ENCODE data around the gene SCRN2.

SCRN2 gene

DNA sequence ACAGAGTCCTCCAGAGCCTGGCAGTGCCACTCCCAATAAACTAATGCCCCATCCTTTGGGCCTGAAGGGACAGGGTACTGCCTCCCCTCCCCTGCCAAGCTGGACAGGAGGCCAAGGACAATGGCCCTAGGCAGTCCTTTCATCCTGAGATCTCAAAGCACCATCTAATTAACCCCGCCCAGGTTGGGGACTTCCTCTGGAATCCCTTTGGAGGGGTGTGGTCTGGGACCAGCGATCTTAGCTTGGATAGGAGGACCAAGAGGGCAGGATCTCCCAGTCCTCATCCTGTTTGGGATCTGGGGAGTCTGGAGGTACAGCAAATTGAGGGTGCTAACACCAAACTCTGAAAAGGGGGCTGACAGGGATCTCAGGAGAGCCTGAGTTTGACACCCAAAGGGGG is 28.0 kb upstream of the SCRN2 start:
- Histone ChIP-seq H3K36me3 (ENCODE audit: control insufficient read depth, insufficient read depth, low read length) (no peaks in the 10 kb centered on the region), H3K4me3 (ENCODE audit: low read depth, low read length) (no peak overlapping the region), H3K9me3 (ENCODE audit: control insufficient read depth, insufficient read depth, low read depth, low read length) (no peaks in the 10 kb centered on the region), H3K4me1 (ENCODE audit: control insufficient read depth, insufficient read depth, low read length) (peaks cover 39% of the 10 kb centered on the region), H3K27me3 (ENCODE audit: control insufficient read depth, insufficient read depth, low read length) (peaks cover 49% of the 10 kb centered on the region), H3K27ac (ENCODE audit: low read depth, low read length) (no peak overlapping the region), H3K9ac (ENCODE audit: low read length) (no peak overlapping the region)

DNA sequence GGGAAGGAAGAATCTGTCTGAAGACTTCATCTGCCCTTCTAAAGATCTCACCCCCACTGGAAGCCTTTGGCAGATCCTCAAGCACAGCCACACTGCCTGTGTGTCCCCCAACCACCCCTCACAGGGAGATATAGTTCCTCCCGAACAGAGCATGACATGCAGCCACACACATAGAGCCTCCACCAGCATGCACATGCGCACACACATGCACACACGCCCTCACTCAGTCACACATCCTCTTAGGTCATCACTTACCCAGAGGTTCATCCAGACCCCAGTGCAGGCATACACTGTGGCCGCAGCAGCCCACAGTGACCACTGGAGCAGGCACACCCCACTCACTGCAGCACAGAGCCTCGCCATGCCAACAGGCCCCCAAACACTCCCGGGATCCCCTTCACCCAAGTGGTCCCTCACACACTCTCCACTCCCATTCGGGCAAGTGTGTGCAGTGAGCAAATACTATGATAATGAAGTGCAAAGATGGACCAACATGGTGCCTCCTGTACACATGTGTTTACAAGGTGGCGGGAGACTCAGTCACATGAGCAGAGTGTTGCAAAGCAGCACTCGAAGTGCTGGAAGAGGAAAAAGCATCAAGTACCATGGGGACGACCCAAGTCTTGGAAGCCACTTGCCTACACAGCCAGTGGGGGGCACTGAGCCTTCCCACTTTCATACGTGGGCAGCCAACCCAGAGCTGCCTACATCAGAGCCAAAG is 26.9 kb upstream of the SCRN2 start:
- Histone ChIP-seq H3K9ac (ENCODE audit: low read length) (no peak overlapping the region), H3K4me1 (ENCODE audit: control insufficient read depth, insufficient read depth, low read length) (peaks cover 31% of the 10 kb centered on the region), H3K27me3 (ENCODE audit: control insufficient read depth, insufficient read depth, low read length) (peaks cover 49% of the 10 kb centered on the region), H3K9me3 (ENCODE audit: control insufficient read depth, insufficient read depth, low read depth, low read length) (no peaks in the 10 kb centered on the region), H3K4me3 (ENCODE audit: low read depth, low read length) (no peak overlapping the region), H3K36me3 (ENCODE audit: control insufficient read depth, insufficient read depth, low read length) (no peaks in the 10 kb centered on the region), H3K27ac (ENCODE audit: low read depth, low read length) (no peak overlapping the region)

DNA sequence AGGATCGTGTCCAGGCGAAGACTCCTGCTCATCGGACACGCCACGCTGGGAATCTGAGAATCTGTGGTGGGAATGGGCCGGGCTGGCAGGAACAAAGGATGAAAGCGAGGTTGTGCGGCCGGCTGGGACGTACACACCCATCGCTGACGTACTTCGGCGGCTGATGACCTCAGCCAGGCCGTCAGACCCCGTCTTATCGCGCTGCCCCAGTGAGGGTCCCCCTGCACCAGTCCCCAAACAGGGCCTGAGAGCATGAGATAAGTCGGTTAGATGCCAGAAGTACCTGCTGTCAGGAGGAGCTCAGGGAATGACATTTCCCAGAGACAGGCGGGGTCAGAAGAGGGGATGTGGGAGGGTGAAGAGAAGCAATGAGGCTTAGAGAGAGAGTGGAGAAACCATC is 25.9 kb upstream of the SCRN2 start:
- Histone ChIP-seq H3K27me3 (ENCODE audit: control insufficient read depth, insufficient read depth, low read length) (peaks cover 46% of the 10 kb centered on the region), H3K9me3 (ENCODE audit: control insufficient read depth, insufficient read depth, low read depth, low read length) (no peaks in the 10 kb centered on the region), H3K36me3 (ENCODE audit: control insufficient read depth, insufficient read depth, low read length) (no peaks in the 10 kb centered on the region), H3K27ac (ENCODE audit: low read depth, low read length) (no peak overlapping the region), H3K4me3 (ENCODE audit: low read depth, low read length) (no peak overlapping the region), H3K4me1 (ENCODE audit: control insufficient read depth, insufficient read depth, low read length) (peaks cover 28% of the 10 kb centered on the region), H3K9ac (ENCODE audit: low read length) (no peak overlapping the region)

DNA sequence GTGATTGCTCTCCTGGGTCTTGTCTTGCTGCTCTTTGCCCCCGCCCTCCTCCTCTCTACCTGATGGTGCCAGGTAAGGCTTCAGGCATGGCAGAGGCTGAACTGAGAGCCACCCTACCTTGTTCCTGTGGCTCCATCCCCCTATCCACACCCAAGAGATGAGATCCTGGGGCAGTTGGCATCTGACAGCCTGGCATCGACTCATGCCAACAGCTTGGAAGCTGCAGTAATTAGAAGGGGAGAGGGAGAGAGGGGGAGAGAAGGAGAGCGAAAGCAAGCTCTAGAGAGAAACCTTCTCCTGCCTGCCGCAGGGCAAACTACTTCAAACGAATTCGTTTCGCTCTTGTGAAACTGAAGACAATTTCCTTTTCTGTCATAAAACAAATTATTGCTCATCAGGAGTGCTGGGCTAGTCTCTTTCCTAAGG is 23.7 kb upstream of the SCRN2 start:
- Histone ChIP-seq H3K36me3 (ENCODE audit: control insufficient read depth, insufficient read depth, low read length) (no peaks in the 10 kb centered on the region), H3K27ac (ENCODE audit: low read depth, low read length) (no peak overlapping the region), H3K9me3 (ENCODE audit: control insufficient read depth, insufficient read depth, low read depth, low read length) (no peaks in the 10 kb centered on the region), H3K9ac (ENCODE audit: low read length) (no peak overlapping the region), H3K4me3 (ENCODE audit: low read depth, low read length) (no peak overlapping the region), H3K4me1 (ENCODE audit: control insufficient read depth, insufficient read depth, low read length) (peaks cover 18% of the 10 kb centered on the region), H3K27me3 (ENCODE audit: control insufficient read depth, insufficient read depth, low read length) (peaks cover 31% of the 10 kb centered on the region)

DNA sequence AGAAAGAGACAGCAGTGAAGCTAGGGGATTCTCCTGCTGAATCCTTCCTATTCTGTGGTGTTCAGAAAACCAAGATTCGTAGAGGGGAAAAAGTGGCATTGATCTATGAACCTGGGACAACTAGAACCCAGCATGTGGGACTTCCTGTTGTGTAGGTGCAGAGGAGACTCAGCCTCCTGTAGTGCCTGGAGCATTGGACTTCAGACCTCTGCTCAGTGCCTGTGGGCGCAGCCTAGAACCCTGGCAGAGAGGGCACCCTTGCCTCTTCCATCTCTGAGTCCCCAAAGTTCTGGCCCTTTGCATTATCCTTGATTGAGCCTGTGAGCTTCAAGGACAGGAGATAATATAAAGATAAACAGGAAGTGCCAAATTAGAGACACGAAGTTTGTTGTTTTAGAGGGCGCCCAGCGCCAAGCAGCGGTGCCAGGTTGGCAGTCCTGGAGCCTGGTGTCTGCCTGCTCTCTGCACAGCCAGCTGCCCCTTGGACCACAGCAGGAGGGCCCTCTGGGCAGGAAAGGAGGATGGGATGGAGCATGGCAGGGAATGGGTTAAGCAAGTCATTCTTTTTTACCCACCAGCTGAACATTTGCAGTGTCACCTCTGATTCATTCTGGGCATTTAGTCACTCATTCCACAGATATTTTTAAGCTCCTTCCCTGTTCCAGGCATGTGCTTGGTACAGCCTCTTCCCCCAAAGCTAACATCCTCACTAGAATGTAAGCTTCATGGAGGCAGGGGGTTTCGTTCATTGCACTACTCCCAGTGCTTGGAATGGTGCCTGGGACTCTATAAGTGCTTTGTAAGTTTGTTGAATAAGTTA is 21.8 kb upstream of the SCRN2 start:
- peaks cover 26% of the 10 kb centered on the region for H3K27me3 ChIP-seq (ENCODE audit: control insufficient read depth, insufficient read depth, low read length)
- no peak overlapping the region for H3K4me3 ChIP-seq (ENCODE audit: low read depth, low read length)
- no peak overlapping the region for H3K9ac ChIP-seq (ENCODE audit: low read length)
- H3K9me3 ChIP-seq (ENCODE audit: control insufficient read depth, insufficient read depth, low read depth, low read length): no peaks in the 10 kb centered on the region
- no peaks in the 10 kb centered on the region for H3K36me3 ChIP-seq (ENCODE audit: control insufficient read depth, insufficient read depth, low read length)
- H3K4me1 ChIP-seq (ENCODE audit: control insufficient read depth, insufficient read depth, low read length): peaks cover 13% of the 10 kb centered on the region; the same call in 1 of the 2 replicates
- H3K27ac ChIP-seq (ENCODE audit: low read depth, low read length): no peak overlapping the region

DNA sequence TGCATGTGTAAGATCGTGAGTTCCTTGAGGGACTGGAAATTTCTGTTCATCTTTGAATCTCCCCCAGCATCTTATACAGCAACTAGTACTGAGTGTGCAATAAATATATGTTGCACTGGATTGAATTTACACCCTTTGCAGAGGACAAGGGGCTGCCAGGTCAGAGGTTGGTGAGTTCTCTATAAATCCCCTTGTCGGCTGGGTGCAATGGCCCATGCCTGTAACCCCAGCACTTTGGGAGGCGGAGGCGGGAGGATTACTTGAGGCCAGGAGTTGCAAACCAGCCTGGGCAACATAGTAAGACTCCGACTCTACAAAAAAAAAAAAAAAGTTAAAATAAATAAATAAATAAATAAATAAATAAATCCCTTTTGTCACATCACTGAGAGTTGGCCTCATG is 19.3 kb upstream of the SCRN2 start:
- Histone ChIP-seq H3K9ac (ENCODE audit: low read length) (no peak overlapping the region), H3K4me3 (ENCODE audit: low read depth, low read length) (no peak overlapping the region), H3K9me3 (ENCODE audit: control insufficient read depth, insufficient read depth, low read depth, low read length) (no peaks in the 10 kb centered on the region)

DNA sequence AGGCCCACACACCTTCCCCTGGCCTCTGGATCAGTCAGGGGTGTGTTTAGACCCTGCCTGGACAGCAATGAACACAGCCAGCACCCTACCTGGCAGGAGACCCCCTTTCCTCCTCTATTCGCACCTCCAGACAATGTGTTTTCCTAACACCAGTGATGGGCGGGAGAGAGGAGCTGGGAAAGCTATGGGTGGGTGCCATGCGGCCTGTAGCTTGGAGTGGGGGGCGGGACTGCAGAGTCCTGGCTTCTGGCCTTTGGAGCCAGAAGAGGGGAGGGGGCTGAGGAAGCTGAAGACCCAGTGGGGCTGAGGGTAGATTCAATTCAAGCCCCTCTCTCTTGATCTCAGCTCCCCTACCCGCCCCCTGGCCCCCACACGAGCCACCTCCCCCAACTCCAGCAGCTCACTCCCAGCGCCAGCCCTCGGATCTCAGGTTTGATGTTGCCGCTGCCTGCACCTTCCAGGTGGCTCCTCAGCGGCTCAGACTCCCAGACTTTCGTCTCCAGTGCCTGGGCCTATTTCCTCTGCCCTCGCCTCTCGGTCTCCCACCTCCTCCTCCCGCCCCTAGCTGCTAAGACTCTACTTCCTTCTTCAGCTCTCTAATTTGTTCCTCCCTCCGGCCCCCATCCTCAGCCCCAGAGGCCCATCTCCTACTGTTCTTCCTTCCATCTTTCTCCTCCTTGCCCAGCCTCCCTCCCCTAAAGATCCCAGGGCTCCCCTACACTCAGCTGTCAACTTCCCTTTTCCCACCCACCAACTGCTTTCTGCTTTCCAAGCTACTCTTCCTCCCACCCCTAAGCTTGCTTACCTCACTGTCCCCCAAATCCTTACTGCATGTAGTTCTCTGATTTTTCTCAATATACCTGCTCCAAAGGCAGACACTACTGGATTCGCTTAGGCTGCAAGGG is 16.7 kb upstream of the SCRN2 start:
- H3K36me3 ChIP-seq (ENCODE audit: control insufficient read depth, insufficient read depth, low read length): no peaks in the 10 kb centered on the region
- H3K27ac ChIP-seq (ENCODE audit: low read depth, low read length): no peak overlapping the region
- no peak overlapping the region for H3K4me3 ChIP-seq (ENCODE audit: low read depth, low read length)
- no peaks in the 10 kb centered on the region for H3K9me3 ChIP-seq (ENCODE audit: control insufficient read depth, insufficient read depth, low read depth, low read length)
- peaks cover 50% of the 10 kb centered on the region for H3K27me3 ChIP-seq (ENCODE audit: control insufficient read depth, insufficient read depth, low read length)
- peaks cover 34% of the 10 kb centered on the region; the same call in 1 of the 2 replicates for H3K4me1 ChIP-seq (ENCODE audit: control insufficient read depth, insufficient read depth, low read length)
- no peak overlapping the region for H3K9ac ChIP-seq (ENCODE audit: low read length)

More for the DNA sequence above, 19.3 kb upstream of the SCRN2 start:
- H3K27me3 ChIP-seq (ENCODE audit: control insufficient read depth, insufficient read depth, low read length): peaks cover 29% of the 10 kb centered on the region
- H3K4me1 ChIP-seq (ENCODE audit: control insufficient read depth, insufficient read depth, low read length): peaks cover 27% of the 10 kb centered on the region; the same call in 1 of the 2 replicates
- H3K36me3 ChIP-seq (ENCODE audit: control insufficient read depth, insufficient read depth, low read length): no peaks in the 10 kb centered on the region
- H3K27ac ChIP-seq (ENCODE audit: low read depth, low read length): no peak overlapping the region

DNA sequence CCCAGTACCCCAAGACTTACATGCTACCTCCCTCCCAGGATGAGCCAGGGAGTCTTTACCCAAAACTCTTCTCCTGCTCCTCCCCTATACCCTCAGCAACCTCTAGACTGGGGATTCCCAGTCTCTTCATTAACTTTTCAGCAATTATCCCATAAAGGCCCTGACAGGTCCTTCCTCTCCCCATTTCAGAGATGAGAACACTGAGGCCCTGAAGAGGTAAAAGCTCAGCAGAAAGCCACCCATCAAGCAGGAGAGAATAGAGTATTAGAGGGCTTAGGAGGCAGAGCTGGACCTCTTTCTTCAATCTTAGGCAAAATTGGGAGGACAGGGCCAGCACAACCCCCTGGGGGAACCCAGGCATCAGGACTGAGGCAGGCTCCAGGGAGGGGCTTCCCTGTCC is 15.8 kb upstream of the SCRN2 start:
- Histone ChIP-seq H3K9ac (ENCODE audit: low read length) (no peak overlapping the region), H3K27me3 (ENCODE audit: control insufficient read depth, insufficient read depth, low read length) (peaks cover 60% of the 10 kb centered on the region), H3K4me1 (ENCODE audit: control insufficient read depth, insufficient read depth, low read length) (peaks cover 40% of the 10 kb centered on the region), H3K4me3 (ENCODE audit: low read depth, low read length) (no peak overlapping the region), H3K9me3 (ENCODE audit: control insufficient read depth, insufficient read depth, low read depth, low read length) (no peaks in the 10 kb centered on the region), H3K36me3 (ENCODE audit: control insufficient read depth, insufficient read depth, low read length) (no peaks in the 10 kb centered on the region), H3K27ac (ENCODE audit: low read depth, low read length) (no peak overlapping the region)

DNA sequence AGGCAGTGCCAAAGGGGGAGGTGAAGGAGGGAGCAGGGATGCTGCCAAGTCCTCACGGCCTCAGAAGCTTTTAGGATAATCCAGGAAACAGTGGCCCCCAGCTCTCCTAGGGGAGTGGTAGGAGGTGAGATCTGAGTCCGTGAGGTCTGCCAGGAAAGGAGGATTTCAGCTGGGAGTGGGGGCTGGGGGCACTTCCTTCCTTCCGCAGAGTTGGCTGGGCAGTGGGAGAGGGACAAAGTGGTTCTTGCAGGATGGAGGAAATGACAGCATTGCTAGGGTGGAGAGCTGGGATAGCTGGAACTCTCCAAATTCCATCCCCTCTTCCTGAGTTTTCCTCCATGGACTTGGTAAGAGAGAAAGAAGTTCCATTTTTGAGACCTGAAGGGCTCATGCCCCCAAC is 14.7 kb upstream of the SCRN2 start:
- H3K4me1 ChIP-seq (ENCODE audit: control insufficient read depth, insufficient read depth, low read length): peaks cover 41% of the 10 kb centered on the region
- H3K27ac ChIP-seq (ENCODE audit: low read depth, low read length): no peak overlapping the region
- no peaks in the 10 kb centered on the region for H3K36me3 ChIP-seq (ENCODE audit: control insufficient read depth, insufficient read depth, low read length)
- peaks cover 67% of the 10 kb centered on the region for H3K27me3 ChIP-seq (ENCODE audit: control insufficient read depth, insufficient read depth, low read length)
- H3K9me3 ChIP-seq (ENCODE audit: control insufficient read depth, insufficient read depth, low read depth, low read length): no peaks in the 10 kb centered on the region
- H3K9ac ChIP-seq (ENCODE audit: low read length): no peak overlapping the region
- H3K4me3 ChIP-seq (ENCODE audit: low read depth, low read length): no peak overlapping the region

DNA sequence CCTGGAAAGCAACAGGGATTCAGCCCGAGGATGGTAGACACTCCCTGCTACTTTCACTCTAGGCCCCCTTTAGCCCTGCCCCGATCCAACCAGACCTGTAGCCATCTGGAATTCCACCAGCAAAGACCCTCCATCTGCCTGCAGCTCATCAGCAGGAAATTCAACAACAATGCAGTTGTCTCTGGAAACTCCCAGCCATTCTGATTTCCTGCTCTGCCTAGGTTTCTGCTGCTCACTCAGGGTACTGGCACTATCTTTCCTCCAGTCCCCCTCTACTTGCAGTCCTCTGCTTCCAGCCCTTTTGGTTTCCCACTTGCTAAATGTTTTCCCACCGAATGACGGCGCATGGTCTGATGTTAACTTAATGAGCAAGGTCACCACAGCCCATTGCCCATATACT is 12.5 kb upstream of the SCRN2 start:
- Histone ChIP-seq H3K4me3 (ENCODE audit: low read depth, low read length) (no peak overlapping the region), H3K9ac (ENCODE audit: low read length) (no peak overlapping the region), H3K36me3 (ENCODE audit: control insufficient read depth, insufficient read depth, low read length) (no peaks in the 10 kb centered on the region), H3K4me1 (ENCODE audit: control insufficient read depth, insufficient read depth, low read length) (peaks cover 56% of the 10 kb centered on the region), H3K27me3 (ENCODE audit: control insufficient read depth, insufficient read depth, low read length) (peaks cover 80% of the 10 kb centered on the region), H3K27ac (ENCODE audit: low read depth, low read length) (no peak overlapping the region), H3K9me3 (ENCODE audit: control insufficient read depth, insufficient read depth, low read depth, low read length) (no peaks in the 10 kb centered on the region)
